ENCODE data around the gene PFDN4. TPM values are rescaled to one million over a fixed set of nuclear protein-coding genes. Genes with fewer than 3 reads are reported as not detected.

PFDN4 gene
- total and polyA plus RNA-seq, 2 of the 13 experiments (the other 11 are each of a cell fraction or from before 2014, with no cell fraction given) = 59.8 to 227 TPM

GRCh38 chr20:54165014-54165413 lies 42.9 kb upstream of the PFDN4 start:
- TF ChIP-seq JUND (CRISPR knock-in tag; IDR thresholded peaks at IDR 0.05) (no peak), ZNF841 (CRISPR knock-in tag; IDR thresholded peaks at IDR 0.05; ENCODE audit: borderline replicate concordance) (no peak), ZNF20 (CRISPR knock-in tag; IDR thresholded peaks at IDR 0.05) (no peak), PCBP1 (IDR thresholded peaks at IDR 0.05; ENCODE audit: borderline replicate concordance, low read depth, low read length) (no peak), ATF7-NPFF (CRISPR knock-in tag; IDR thresholded peaks at IDR 0.05; ENCODE audit: low read depth) (no peak), ZKSCAN8 (CRISPR knock-in tag; IDR thresholded peaks at IDR 0.05; ENCODE audit: borderline replicate concordance) (no peak), DR1 (CRISPR knock-in tag; IDR thresholded peaks at IDR 0.05) (no peak), ZNF766 (CRISPR knock-in tag; IDR thresholded peaks at IDR 0.05; ENCODE audit: borderline replicate concordance) (no peak), BORCS8-MEF2B (CRISPR knock-in tag; IDR thresholded peaks at IDR 0.05) (no peak), ZNF276 (CRISPR knock-in tag; IDR thresholded peaks at IDR 0.05; ENCODE audit: low read depth) (no peak), TFDP1 (CRISPR knock-in tag; IDR thresholded peaks at IDR 0.05; ENCODE audit: borderline replicate concordance) (no peak), SP2 (CRISPR knock-in tag; IDR thresholded peaks at IDR 0.05) (no peak), THRA (CRISPR knock-in tag; IDR thresholded peaks at IDR 0.05; ENCODE audit: borderline replicate concordance) (no peak), AHDC1 (CRISPR knock-in tag; IDR thresholded peaks at IDR 0.05; ENCODE audit: borderline replicate concordance) (no peak)
- Histone ChIP-seq H3K4me2 (ENCODE audit: low read depth, low read length) (no peak overlapping the region), H3K79me2 (ENCODE audit: insufficient read depth, low read length) (no peaks in the 10 kb centered on the region), H3K9me3 (ENCODE audit: low read length) (no peaks in the 10 kb centered on the region), H3K4me3 (replicated peaks in 1 of 3; ENCODE audit: insufficient read depth in 1 of 3, low read depth in 2 of 3, low read length in 3 of 3) (no peak overlapping the region), H3K4me1 (ENCODE audit: insufficient read depth, low read length) (peaks cover 32% of the 10 kb centered on the region), H3K9ac (ENCODE audit: insufficient read depth, low read depth, low read length) (no peak overlapping the region), H2AFZ (ENCODE audit: low read length) (no peak overlapping the region), H3K27ac (ENCODE audit: extremely low read length, insufficient read depth, low read length) (no peak overlapping the region), H3K27me3 (ENCODE audit: control insufficient read depth in 1 of 2, insufficient read depth in 2 of 2, low read length in 2 of 2) (no peaks in the 10 kb centered on the region), H3K36me3 (replicated peaks in 1 of 2; ENCODE audit: control insufficient read depth in 1 of 2, insufficient read depth in 2 of 2, low read length in 2 of 2) (no peaks in the 10 kb centered on the region; a peak in 1 of 5 replicates), H4K20me1 (ENCODE audit: insufficient read depth, low read length) (no peaks in the 10 kb centered on the region)
- no peak for DNase-seq (ENCODE audit: low spot score)
- no peak for ATAC-seq
- in situ Hi-C loops (cut with HindIII; ENCODE audit: extremely low pct_ligation_motif_present, low pct_unique_long_range_greater_than_20kb) (no loop called here), intact Hi-C loops (cut with micrococcal nuclease; ENCODE audit: unreplicated experiment) (no loop called here)
- BruUV-seq (replicated peaks) = no TSS peak
- WGBS (ENCODE audit: low lambda C conversion rate) = 98% methylated on average over 9 of the region's 9 CpGs
- no peak for FAIRE-seq
- POLR2A ChIA-PET = interaction anchor here (1.7 kb wide), 1 partner anchor 58 kb away, joined by 3 read pairs; no protein-coding TSS in a partner anchor
- CTCF ChIA-PET (ENCODE audit: low intra/inter-chr PET ratio, low total read pairs) = no interaction called here
